ENCODE data around the gene STAMBPL1. TPM values are rescaled to one million over a fixed set of nuclear protein-coding genes. Genes with fewer than 3 reads are reported as not detected.

The STAMBPL1 gene
- total and polyA plus RNA-seq, 8 donors = 1.2 to 3.5 (median 2.3) TPM

DNA sequence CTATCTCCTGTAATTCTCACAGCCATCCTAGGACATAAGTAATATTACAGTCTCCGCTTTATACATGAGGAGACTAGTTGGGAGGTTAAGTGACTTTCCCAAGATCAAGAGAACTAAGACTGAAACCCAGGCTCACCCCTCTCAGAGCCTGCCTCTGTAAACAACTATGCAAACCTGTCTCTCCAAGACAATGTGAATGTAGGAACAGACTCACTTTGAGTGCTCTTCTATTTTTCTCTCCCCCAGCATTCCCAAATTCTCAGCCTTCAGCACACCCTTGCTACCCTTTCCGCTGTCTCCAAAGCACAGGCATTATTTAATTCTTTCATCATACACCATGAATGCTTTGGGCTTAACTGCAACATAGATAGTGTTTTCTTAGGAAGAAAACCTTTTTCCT is 58.9 kb downstream of the STAMBPL1 start:
- no peaks in the 10 kb centered on the region for H3K27me3 ChIP-seq
- no peak for TF ChIP-seq CTCF (IDR thresholded peaks at IDR 0.05)
- no peaks in the 10 kb centered on the region for H3K36me3 ChIP-seq
- no peak overlapping the region for H3K4me3 ChIP-seq
- 95 to 100% methylated on average over 2 of the region's 2 CpGs for WGBS, 2 donors
- no peaks in the 10 kb centered on the region for H3K9me3 ChIP-seq
- peaks cover 0 to 5% (median 4%) of the 10 kb centered on the region in 3 donors for H3K4me1 ChIP-seq
- ATAC-seq = no peak
- no peak overlapping the region for H3K27ac ChIP-seq
- no peak for FAIRE-seq
- intact Hi-C loops (cut with DNase I) = loop anchor here in 2 of 3 donors (5.0 to 10.0 kb wide), 3 partner anchors 48 to 268 kb away; partner anchors contain the start of gene CH25H (in 1 of the 2)
- no peak for DNase-seq

- intact Hi-C loops (cut with DNase I) = no loop called here
- 85 to 92% methylated on average over 6 of the region's 6 CpGs for WGBS, 2 donors
These were observed 61.0 kb downstream of the STAMBPL1 start for GRCh38 chr10:88941026-88941425.

DNA sequence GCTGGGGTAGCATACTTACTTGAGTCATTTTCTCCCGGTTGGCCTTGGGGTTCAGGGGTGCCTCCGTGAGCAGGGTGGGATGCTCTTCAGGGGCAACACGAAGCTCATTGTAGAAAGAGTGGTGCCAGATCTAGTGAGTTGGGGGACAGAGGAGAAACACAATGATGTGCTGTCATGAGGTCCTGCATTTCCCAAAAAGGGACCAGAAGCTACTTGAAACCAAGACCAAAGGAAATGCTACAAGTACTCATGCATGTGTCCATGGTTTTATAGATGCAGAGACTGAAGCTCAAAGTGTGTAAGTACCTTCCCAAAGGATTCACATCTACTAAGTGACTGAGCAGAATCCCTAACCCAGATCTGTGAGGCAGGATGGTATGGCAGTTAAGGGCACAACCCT is 63.7 kb downstream of the STAMBPL1 start:
- no peak for FAIRE-seq
- intact Hi-C loops (cut with DNase I) = no loop called here
- 74 to 90% methylated on average over 3 of the region's 3 CpGs for WGBS, 2 donors

More at GRCh38 chr10:88941026-88941425, 61.0 kb downstream of the STAMBPL1 start:
- H3K27ac ChIP-seq = no peak overlapping the region
- TF ChIP-seq CTCF (IDR thresholded peaks at IDR 0.05) = no peak
- no peaks in the 10 kb centered on the region for H3K4me1 ChIP-seq
- no peak for DNase-seq
- no peaks in the 10 kb centered on the region for H3K27me3 ChIP-seq
- H3K4me3 ChIP-seq = no peak overlapping the region
- no peaks in the 10 kb centered on the region for H3K9me3 ChIP-seq
- no peaks in the 10 kb centered on the region for H3K36me3 ChIP-seq
- no peak for FAIRE-seq
- no peak for ATAC-seq

DNA sequence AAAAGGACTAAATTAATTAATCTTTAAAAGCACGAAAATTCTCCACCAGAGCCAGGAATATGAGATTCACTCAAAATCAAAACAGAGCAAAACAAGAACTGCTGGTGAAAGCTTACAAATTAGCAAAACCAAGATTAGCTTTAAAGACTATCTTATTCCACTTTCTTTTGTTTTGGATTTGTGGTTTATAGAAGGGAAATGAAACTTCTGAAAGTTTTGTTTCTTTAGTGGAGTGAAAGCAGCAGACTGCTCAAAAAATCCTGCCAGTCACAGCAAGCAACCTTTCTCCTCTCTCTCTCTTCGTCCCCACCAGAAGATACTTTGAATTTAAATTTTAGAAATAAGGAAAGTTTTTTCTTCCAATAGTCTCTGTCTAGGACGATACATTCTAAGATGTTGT is 64.8 kb downstream of the STAMBPL1 start:
- intact Hi-C loops (cut with DNase I) = no loop called here
- no peak overlapping the region for H3K27ac ChIP-seq
- ATAC-seq (no peak), DNase-seq (no peak), FAIRE-seq (no peak)
- H3K27me3 ChIP-seq = no peaks in the 10 kb centered on the region
- no peaks in the 10 kb centered on the region for H3K4me1 ChIP-seq
- 69 to 79% methylated on average over 3 of the region's 3 CpGs for WGBS, 2 donors
- H3K9me3 ChIP-seq = no peaks in the 10 kb centered on the region
- no peaks in the 10 kb centered on the region for H3K36me3 ChIP-seq
- no peak overlapping the region for H3K4me3 ChIP-seq
- no peak for TF ChIP-seq CTCF (IDR thresholded peaks at IDR 0.05)

More for the DNA sequence above, 63.7 kb downstream of the STAMBPL1 start:
- Histone ChIP-seq H3K36me3 (no peaks in the 10 kb centered on the region), H3K27me3 (no peaks in the 10 kb centered on the region), H3K9me3 (no peaks in the 10 kb centered on the region), H3K4me1 (no peaks in the 10 kb centered on the region), H3K4me3 (no peak overlapping the region), H3K27ac (no peak overlapping the region)
- TF ChIP-seq CTCF (IDR thresholded peaks at IDR 0.05) = no peak
- no peak for DNase-seq
- no peak for ATAC-seq

GRCh38 chr10:88946200-88946599 is 66.2 kb downstream of the STAMBPL1 start:
- H3K27ac ChIP-seq = no peak overlapping the region
- ATAC-seq (no peak), FAIRE-seq (no peak), DNase-seq (no peak)
- no peaks in the 10 kb centered on the region for H3K27me3 ChIP-seq
- no peaks in the 10 kb centered on the region for H3K9me3 ChIP-seq
- TF ChIP-seq CTCF (IDR thresholded peaks at IDR 0.05) = no peak
- H3K4me3 ChIP-seq = no peak overlapping the region
- 99 to 100% methylated on average over 1 of the region's 1 CpG for WGBS, 2 donors
- no peaks in the 10 kb centered on the region for H3K4me1 ChIP-seq
- intact Hi-C loops (cut with DNase I) = no loop called here
- no peaks in the 10 kb centered on the region for H3K36me3 ChIP-seq

All from pancreas (tissue), 10 donors.